ENCODE measurements around the gene C1GALT1.
"Not testable (repeated sequence)": the region's sequence is repeated elsewhere in the genome, so short reads cannot be mapped to it uniquely, and the experiment has no call there.

Gene C1GALT1

DNA sequence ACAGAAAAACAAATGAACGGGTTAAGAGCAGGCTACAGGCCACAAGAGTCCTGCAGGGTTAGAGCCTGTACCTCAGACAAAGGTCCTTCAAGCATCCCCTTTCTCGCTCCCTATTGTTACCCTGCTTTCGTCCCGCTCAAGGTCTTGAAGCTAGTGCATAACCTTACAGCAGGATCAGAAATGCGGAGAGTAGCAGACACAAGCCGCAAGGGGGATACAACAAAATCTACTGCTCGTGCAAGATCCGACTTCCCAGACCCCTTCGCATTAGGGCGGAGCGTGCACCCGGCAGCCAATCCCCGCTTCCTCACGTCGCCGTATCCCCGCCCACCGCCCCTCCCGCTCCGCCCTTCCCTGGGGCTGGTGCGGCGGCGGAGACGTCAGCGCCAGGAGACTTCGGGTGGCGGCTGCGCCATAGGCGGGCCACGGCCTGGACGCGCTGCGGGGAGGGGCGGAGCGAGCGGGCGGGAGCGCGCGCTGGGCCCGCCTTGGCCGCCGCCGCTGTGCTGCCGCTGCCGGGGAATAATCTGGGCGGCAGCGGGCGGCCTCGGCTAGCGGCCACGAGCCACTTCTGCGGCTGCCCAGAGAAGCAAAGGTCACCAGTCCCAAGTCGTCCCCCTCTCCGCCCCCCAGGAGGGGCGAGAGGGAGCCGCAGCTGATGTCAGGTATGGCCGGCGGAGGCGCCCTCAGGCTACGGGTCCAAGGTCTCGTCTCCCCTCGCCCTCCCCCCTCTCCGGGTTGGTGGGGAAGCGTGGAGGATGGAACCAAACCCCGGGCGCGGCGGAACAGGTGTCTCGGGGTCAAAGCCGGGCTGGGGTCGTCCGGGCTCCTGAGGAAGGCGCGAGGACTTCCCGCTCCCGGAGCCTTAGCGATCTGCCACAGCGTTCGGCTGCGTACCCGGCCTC is at the start of gene C1GALT1:
TSS of gene C1GALT1 (plus strand) at position 389 of the 905 bp plus-strand sequence. CDS start 51,776 bp downstream, outside the sequence.
- DNase-seq = peak; percentile 97 to 98

DNA sequence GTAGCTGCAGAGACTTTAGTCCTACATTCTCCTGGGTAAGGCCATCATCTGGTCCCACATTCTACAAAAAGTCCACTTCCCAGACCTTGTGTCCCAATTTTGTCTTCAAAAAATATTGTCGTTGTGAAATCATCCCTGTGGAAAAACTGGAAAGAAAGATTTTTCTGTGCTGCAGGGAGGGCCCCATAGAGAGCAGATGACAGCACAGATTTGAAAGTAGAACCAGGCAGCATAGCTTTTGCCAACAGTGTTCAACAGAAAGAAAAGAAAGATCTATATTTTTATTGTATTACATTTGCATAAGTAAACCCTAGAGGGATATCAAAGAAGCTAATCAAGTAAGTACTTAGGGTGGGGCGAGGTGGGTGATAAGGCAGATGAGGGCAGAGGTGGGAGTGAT is 48.3 kb upstream of the C1GALT1 start:
- DNase-seq = no peak

DNA sequence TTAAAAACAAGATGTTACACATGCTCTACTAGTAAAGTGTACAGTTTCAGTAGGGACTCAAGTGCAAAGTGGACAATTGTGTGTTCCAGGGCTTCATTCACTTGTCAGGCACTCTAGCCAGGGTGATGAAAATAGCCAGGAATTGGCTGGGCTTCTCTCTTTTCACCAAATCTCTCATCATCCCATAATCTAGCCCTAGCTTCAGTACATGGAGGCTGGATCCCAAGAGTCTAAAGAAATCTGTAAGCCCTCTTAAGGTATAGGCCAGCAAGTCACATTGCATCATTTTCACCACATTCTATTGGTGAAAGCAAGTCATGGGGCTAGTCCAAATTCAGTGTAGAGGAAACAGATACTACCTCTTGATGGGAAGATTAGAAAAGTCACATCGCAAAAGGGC is 47.3 kb upstream of the C1GALT1 start:
- no peak for DNase-seq

DNA sequence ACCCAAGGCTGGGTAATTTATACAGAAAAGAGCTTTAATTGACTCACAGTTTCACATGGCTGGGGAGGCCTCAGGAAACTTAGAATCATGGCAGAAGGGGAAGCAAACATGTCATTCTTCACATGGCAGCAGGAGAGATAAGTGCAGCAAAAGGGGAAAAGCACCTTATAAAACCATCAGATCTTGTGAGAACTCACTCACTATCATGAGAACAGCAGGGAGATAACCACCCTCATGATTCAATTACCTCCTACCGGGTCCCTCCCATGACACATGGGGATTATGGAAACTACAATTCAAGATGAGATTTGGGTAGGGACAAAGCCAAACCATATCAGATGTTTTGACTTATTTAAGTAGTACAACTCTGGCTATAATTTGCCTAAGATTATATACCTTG is 46.4 kb upstream of the C1GALT1 start:
- DNase-seq = not testable (repeated sequence)

DNA sequence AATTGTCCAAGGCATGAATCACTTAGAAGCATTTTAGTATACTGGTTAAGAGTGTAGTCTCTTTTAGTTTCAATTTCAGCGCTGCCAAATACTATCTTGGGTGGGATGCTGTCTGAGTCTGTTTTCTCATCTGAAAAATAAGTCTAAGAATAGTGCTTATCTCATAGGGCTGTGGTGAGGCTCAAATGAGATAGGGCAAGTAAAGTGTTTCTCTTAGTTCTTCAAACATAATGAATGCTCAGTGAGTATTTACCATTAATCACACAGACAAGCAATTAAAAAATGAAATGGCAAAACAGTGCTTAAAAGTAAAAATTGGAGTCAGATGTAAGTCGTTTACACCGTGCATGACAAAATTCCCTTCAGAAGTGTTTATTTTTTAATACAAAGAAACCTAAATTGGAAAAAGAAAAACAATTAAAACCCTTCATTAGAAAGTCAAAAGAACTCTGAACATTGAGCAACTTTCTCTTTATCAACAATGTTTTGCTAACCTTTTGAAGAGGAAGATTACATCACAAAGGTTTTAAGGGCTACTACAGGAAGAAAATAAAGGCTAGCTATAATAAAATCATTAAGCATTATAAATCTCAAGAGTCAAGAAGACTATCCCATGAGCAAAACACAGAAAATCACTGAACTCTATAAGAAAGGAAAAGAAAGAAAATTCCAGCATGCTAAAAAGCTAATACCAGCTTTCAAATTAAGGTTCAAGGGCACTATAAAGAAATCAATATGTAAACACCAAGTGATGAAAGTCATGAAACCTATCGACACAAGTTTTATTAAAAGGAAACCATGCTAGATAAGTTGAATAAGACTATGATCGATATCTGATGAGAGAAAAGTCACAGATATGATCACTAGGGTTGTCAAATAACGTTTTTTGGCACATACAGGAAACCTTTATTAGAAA is 45.6 kb upstream of the C1GALT1 start:
- DNase-seq = no peak

DNA sequence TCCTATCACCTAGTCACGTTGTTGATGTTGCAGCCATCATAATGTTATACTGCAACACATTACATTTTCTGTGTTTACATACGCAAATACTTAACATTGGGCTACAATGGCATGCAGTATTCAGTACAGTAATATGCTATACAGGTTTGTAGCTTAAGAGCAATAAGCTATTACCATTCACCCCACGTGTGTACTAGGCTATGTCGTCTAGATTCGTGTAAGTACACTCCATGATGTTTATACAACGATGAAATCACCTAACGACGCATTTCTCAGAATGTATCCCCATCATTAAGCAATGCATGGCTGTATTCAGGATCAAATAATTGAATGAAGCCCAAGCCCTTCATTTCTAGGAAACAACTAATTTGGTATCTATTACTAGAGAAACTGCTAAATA is 43.4 kb upstream of the C1GALT1 start:
- no peak for DNase-seq

DNA sequence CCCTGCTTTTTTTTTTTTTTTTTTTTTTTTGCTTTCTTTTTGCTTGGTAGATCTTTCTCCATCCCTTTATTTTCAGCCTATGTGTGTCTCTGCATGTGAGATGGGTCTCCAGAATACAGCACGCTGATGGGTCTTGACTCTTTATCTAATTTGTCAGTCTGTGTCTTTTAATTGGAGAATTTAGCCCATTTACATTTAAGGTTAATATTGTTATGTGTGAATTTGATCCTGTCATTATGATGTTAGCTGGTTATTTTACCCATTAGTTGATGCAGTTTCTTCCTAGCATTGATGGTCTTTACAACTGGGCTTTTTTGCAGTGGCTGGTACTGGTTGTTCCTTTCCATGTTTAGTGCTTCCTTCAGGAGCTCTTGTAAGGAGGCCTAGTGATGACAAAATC is 38.9 kb upstream of the C1GALT1 start:
- not testable (repeated sequence) for DNase-seq

DNA sequence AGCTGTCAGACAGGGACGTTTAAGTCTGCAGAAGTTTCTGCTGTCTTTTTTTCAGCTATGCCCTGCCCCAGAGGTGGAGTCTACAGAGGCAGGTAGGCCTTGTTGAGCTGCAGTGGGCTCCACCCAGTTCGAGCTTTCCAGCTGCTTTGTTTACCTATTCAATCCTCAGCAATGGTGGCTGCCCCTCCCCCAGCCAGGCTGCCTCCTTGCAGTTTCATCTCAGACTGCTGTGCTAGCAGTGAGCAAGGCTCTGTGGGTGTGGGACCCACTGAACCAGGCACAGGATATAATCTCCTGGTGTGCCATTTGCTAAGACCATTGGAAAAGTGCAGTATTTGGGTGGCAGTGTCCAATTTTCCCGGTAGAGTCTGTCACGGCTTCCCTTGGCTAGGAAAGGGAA is 37.2 kb upstream of the C1GALT1 start:
- DNase-seq = not testable (repeated sequence)

DNA sequence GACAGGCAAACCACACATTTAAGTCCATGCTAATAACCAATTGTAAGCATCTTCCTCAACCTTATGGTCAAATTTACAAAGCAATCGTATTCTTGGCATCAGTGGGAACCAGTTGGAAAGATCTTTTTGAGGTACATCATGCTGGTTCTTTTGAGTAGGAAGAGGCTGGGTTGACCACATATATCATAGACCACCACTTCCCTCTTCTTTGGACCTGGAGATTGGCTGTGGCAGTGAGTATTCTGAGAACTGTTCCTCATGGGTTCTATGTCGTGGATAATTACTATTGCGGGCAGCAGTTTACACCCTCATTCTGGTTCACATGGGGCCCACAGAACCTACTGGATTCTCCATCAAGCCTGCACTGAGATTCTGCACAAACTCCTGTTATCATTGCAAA is 35.5 kb upstream of the C1GALT1 start:
- no peak for DNase-seq

DNA sequence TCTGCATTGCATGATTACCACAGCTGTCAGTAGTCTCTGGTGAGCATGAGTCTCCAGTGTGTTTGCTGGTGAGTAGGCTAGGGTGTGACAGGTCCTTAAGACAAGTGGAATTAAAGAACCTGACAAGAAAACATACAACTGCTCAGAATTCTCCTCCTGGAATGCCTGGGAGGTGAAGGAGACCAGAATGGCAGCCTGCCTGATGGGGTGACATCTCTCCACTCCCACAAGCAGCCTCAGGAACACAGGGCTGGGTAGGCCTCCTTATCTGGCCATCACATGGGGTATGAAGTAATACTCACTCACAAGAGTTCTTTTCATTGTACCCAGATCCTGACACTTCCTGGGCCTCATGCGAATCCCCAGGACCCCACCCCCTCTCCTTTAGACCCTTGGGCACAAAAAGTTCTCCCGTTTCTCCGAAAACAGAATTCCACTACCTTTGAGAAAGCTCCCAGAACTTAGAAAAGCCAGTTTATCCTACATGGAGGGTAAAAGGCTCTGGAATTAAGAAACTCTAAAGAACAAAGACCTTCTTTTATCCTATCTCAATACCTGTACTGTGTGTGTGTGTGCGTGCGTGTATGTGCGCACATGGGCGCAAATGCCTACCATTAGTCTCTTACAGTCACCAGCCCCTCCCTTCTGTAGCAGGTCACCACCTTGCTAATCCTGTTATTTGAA is 33.4 kb upstream of the C1GALT1 start:
- no peak for DNase-seq

DNA sequence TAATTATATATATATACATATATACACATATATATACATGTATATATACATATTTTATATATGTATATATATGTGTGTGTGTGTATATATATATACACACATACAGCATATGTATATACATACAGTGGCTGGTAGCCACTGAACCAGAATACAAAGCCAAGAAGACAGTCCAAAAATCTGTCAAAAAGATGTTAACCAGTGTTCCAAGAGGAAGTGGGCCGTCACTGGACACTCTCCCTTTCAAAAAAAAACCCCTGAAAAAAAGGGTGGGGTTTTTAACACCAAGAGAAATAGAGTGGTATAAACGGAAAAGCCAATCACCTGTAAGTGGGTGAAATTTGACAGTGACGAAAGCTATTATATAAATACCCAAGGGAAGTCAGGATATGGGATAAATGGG is 31.1 kb upstream of the C1GALT1 start:
- no peak for DNase-seq

DNA sequence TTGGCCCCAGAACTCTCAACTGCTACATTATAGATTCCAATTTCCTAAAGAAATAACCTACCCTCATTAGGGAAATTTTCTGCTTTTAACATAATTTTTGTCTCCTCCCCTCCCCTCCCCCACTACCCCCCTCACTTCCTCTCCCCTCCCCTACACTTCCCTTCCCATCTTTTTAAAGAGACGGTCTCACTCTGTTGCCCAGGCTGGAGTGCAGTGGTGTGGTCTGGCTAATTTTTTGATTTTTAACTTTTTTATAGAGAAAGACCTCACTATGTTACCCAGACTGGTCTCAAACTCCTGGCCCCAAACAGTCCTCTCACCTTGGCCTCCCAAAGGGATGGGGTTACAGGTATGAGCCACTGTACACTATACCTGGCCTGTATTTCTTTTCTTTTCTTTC is 30.5 kb upstream of the C1GALT1 start:
- DNase-seq = no peak

DNA sequence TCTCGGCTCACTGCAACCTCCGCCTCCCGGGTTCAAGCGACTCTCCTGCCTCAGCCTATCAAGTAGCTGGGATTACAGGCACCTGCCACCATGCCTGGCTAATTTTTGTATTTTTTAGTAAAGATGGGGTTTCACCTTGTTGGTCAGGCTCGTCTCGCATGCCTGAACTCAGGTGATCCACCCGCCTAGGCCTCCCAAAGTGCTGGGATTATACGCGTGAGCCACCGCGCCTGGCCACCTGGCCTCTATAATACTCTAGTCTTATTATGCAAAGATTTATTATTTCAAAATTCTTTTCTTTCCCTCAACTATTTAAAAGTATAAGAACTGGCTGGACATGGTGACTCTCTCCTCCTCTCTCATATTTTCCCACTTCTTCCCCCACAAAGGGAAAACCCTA is 30.0 kb upstream of the C1GALT1 start:
- DNase-seq = no peak

DNA sequence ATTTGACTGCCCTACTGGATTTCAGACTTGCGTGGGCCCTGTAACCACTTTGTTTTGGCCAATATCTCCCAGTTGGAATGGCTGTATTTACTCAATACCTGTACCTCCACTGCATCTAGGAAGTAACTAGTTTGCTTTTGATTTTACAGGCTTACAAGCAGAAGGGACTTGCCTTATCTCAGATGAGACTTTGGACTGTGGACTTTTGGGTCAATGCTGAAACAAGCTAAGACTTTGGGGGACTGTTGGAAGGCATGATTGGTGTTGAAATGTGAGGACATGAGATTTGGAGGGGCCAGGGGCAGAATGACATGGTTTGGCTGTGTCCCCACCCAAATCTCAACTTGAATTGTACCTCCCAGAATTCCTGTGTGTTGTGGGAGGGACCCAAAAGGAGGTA is 28.0 kb upstream of the C1GALT1 start:
- DNase-seq = not testable (repeated sequence)

DNA sequence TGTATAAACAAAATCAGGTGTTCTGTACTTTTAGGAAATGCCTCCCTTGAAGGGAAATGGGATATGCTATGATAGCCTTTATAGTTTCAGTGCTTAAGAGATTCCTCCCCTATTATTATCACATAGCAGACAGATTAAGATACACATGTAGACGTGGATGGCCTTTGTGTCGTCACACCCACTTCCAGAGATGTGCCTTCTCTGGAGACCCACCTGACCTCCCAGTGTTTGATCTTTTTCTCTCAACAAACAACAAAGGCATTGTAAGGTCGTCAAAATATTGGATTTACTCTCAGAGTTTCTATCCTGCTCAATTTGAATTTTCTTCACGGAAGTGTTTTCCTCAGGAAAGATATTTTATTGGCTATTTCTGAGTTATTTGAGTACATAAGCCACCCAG is 25.7 kb upstream of the C1GALT1 start:
- no peak for DNase-seq

DNA sequence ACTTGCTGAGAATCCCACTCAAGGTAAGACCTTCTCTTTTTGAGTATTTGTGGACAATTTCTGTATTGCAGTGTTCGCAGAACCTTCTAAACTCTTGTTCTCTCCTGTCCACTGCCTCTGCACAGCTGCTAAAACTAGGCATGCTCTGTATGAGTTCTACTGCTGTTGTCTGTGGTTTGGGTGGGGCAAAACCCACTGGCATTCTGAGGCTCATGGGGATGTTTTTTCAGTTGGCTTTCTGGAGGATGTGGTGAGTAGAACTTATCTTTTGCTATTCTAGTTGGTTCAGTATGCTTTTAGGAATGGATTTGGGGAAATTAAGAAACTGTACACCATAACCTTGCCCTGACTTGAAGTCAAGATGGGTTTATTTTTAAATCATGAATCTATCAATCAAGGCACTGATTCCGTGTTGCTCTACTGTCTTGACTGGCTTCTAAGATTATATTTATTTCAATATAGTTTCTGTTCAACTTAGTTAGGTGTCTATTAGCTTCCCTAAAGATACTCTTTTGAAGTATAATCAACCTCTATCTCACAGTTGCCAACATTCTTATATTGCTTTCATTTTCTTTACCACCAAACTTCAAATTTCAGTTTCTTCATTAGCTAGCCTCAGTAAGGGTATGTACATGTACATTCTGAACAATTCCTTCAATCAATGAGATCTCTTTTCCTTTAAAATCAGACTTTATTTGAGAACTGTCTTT is 25.0 kb upstream of the C1GALT1 start:
- no peak for DNase-seq

DNA sequence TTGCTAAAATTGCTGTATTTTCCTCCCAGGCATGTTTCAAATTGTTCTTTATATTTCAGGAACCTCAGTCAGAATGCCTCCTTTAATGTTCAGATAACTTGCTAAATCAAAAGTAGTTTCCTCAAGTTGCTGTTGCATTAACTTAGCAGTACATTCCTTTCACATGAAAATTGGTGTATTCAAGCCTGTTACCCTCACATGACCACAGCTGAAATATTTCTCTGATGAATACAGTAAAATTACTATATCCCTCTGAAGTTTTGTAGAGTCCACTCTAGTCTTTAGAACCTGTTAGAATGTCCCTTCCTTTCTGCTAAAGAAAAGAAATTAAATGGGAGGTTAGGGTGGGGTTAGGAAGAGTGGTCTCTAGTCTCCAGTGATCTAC is 24.5 kb upstream of the C1GALT1 start:
- DNase-seq = no peak

DNA sequence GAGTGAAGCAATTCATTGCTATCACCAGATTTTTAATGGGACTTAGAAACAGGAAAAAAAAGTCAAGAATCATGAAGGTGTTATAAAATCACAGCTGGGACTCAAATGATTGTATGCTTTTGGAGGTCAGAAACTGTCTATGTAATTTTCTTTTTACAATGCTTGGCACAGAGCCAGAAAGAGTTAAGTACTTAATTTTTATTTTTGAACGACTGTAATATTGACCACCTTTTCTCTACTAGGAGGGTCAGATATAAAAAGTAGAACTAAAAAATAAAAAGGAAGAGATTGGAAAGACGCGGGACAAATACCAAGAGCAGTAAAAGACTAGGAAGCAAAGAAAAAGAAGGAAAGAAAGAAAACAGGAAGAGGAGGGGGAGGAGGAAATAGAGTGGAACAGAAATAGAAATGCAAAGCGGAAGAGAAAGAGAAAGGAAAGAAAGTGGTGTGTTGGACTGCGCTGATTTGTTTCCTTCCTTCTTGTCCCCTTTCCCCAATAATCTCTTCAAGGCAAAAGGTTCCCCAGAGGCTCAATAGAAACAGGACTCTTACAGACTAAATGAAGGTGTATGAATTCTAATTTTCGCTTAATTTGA is 23.2 kb upstream of the C1GALT1 start:
- peak in 1 of 2 experiments; percentile 9 for DNase-seq

DNA sequence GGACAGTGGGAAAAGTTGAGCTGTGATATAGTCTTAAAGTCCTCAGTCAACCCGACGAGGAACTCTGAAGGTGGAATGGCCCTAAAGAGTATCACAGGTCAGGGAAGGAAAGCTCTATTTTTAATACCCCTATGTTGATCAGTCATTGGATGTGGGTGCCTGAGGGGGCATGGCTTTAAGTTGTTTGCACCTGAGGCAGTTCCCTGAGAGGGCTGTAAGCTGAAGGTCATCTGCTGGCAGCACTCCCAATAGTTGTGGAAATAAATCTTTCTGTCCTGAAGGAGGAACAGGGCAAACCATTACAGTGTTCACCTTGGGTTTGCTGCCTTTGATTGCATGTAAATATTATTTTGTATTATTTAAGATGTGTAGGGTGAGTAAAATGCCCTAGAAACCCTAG is 17.8 kb upstream of the C1GALT1 start:
- DNase-seq = no peak

DNA sequence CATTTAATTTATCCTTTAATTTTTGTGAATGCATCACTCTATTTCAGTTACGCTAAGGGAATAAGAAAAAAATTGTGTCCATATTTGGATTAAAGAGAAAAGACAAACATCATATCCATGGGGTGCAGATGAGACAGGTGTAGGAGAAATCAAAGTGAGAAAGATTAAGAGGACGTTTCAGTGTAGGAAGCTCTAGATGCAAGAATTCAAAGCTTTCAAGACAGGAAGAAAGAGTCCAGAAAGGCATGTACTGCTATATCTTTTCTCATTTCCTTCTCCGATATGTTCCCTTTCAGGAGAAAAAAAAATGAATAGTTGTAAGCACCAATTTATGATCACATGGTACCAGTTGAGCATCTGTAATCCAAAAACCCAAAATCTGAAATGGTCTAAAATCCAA is 17.0 kb upstream of the C1GALT1 start:
- no peak for DNase-seq

DNA sequence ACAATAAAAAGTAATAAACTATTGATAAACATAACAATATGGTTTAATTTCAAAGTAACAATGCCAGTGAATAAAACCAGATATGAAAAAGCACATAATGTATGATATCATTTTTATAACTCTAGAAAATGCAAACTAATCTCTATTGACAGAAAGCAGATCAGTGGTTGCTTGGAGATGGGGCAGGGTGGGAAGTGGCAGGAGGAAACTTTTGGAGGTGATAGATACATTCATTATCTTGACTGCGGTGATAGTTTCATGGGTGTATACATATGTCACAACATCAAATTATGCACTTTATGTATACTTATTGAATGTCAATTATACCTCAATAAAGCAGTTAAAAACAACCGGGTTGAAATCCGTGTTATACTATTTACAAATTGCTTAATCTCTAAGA is 16.0 kb upstream of the C1GALT1 start:
- no peak for DNase-seq

DNA sequence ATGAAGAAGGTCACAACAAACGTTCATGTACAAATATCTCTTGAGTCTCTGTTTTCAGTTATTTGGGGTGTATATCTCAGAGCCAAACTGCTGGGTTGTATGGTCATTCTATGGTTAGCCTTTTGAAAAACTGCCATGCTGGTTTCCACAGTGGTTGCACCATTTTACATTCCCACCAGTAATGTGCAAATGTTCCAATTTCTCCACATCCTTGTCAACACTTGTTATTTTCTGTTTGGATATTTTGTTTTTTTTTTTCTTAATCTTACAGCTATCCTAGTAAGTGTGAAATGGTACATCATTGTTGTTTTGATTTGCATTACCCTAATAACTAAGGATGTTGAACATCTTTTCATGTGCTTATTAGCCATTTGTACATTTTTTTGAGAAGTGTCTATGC is 13.0 kb upstream of the C1GALT1 start:
- no peak for DNase-seq
